ENCODE measurements around the gene PPL. TPM values are rescaled to one million over a fixed set of nuclear protein-coding genes. Genes with fewer than 3 reads are reported as not detected.

The PPL gene
- total and polyA plus RNA-seq, 2 donors (not counting 3 experiments of a cell fraction or from before 2014, with no cell fraction given): 0.07 to 0.20 TPM

DNA sequence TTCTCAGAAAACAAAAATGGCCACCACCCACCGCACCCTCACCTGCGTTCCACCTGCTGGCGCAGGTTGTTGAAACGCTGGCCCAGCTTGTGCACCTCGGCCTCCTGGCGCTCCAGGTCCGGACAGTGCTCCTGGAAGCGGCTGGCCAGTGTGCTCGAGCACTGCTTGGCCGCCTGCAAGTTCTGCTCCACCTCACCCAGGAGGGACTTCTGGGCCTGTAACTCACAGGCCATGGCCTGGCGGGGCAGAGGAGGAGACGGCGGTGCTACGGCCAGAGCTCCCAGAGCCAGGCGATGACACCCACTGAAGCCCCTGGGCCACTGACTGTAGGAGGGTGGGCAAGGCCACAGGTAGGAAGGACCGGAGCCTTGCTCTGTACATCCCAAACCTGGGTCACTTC lies 46.3 kb downstream of the PPL start:
- Histone ChIP-seq H3K27ac (ENCODE audit: insufficient read depth, low read depth, low read length) (no peak overlapping the region), H3K36me3 (ENCODE audit: control insufficient read depth in 2 of 2, extremely low read depth in 1 of 2, insufficient read depth in 2 of 2, low read length in 2 of 2) (peaks cover 0 to 7% of the 10 kb centered on the region in 2 experiments), H3K4me2 (ENCODE audit: insufficient read depth, low read length) (no peak overlapping the region), H3K4me1 (ENCODE audit: control insufficient read depth, extremely low read depth, insufficient read depth, low read length) (no peaks in the 10 kb centered on the region), H3K9me3 (replicated peaks; ENCODE audit: control insufficient read depth, insufficient read depth, low read length) (no peaks in the 10 kb centered on the region), H4K20me1 (replicated peaks; ENCODE audit: control insufficient read depth, extremely low read depth, insufficient read depth, low read length) (no peaks in the 10 kb centered on the region), H3K9ac (replicated peaks; ENCODE audit: extremely low read depth, insufficient read depth, low read length) (no peak overlapping the region), H3K9me1 (replicated peaks; ENCODE audit: control insufficient read depth, extremely low read depth, insufficient read depth, low read length) (no peaks in the 10 kb centered on the region), H3K27me3 (ENCODE audit: control insufficient read depth in 2 of 2, insufficient read depth in 2 of 2, low read length in 2 of 2) (no peaks in the 10 kb centered on the region), H3K4me3 (replicated peaks in 1 of 3; ENCODE audit: insufficient read depth in 1 of 3, low read depth in 1 of 3, low read length in 3 of 3) (no peak overlapping the region), H2AFZ (ENCODE audit: low read depth, low read length) (no peak overlapping the region), H3K79me2 (ENCODE audit: control insufficient read depth, insufficient read depth, low read length) (no peaks in the 10 kb centered on the region)
- FAIRE-seq (no peak), DNase-seq (ENCODE audit: low read depth, low spot score) (no peak)
- dilution Hi-C loops (cut with MboI; ENCODE audit: extremely low pct_ligation_motif_present, low sequenced_read_pairs) (no loop called here), intact Hi-C loops (cut with micrococcal nuclease) (loop anchor here (10.0 kb wide), 1 partner anchor 64 kb away; the partner anchor contains the start of gene SEC14L5)
- TF ChIP-seq POLR2AphosphoS5 (IDR thresholded peaks at IDR 0.05; ENCODE audit: insufficient read depth, low read depth, low read length) (no peak), POLR2A (IDR thresholded peaks at IDR 0.05; ENCODE audit: low read depth, low read length) (no peak), MYC (IDR thresholded peaks at IDR 0.05; ENCODE audit: low read depth, low read length) (no peak), FOS (IDR thresholded peaks at IDR 0.05; ENCODE audit: borderline replicate concordance, insufficient read depth, low read length) (no peak), JUN (IDR thresholded peaks at IDR 0.05; ENCODE audit: borderline replicate concordance, insufficient read depth, insufficient read length, low read depth) (no peak)
- CTCF ChIA-PET: interaction anchor here (2.1 kb wide), 1 partner anchor 66 kb away, joined by 10 read pairs; no protein-coding TSS in a partner anchor
- BruUV-seq (replicated peaks): no TSS peak
- POLR2A ChIA-PET: no interaction called here

- Histone ChIP-seq H3K79me2 (ENCODE audit: control insufficient read depth, insufficient read depth, low read length) (no peaks in the 10 kb centered on the region), H3K4me3 (replicated peaks in 1 of 3; ENCODE audit: insufficient read depth in 1 of 3, low read depth in 1 of 3, low read length in 3 of 3) (no peak overlapping the region), H3K36me3 (ENCODE audit: control insufficient read depth in 2 of 2, extremely low read depth in 1 of 2, insufficient read depth in 2 of 2, low read length in 2 of 2) (peaks cover 0 to 13% of the 10 kb centered on the region in 2 experiments), H4K20me1 (replicated peaks; ENCODE audit: control insufficient read depth, extremely low read depth, insufficient read depth, low read length) (no peaks in the 10 kb centered on the region), H3K9me3 (replicated peaks; ENCODE audit: control insufficient read depth, insufficient read depth, low read length) (no peaks in the 10 kb centered on the region), H3K9me1 (replicated peaks; ENCODE audit: control insufficient read depth, extremely low read depth, insufficient read depth, low read length) (no peaks in the 10 kb centered on the region), H3K27me3 (ENCODE audit: control insufficient read depth in 2 of 2, insufficient read depth in 2 of 2, low read length in 2 of 2) (no peaks in the 10 kb centered on the region), H3K27ac (ENCODE audit: insufficient read depth, low read depth, low read length) (no peak overlapping the region), H3K9ac (replicated peaks; ENCODE audit: extremely low read depth, insufficient read depth, low read length) (no peak overlapping the region), H3K4me2 (ENCODE audit: insufficient read depth, low read length) (no peak overlapping the region), H2AFZ (ENCODE audit: low read depth, low read length) (no peak overlapping the region), H3K4me1 (ENCODE audit: control insufficient read depth, extremely low read depth, insufficient read depth, low read length) (no peaks in the 10 kb centered on the region)
- ChIA-PET POLR2A (no interaction called here), CTCF (interaction anchor here (2.1 kb wide), 1 partner anchor 66 kb away, joined by 10 read pairs; no protein-coding TSS in a partner anchor)
- DNase-seq (ENCODE audit: low read depth, low spot score) (no peak), FAIRE-seq (no peak)
- TF ChIP-seq GATA2 (IDR thresholded peaks at IDR 0.05; ENCODE audit: insufficient read depth, insufficient read length, low read depth, low read length) (no peak), JUN (IDR thresholded peaks at IDR 0.05; ENCODE audit: borderline replicate concordance, insufficient read depth, insufficient read length, low read depth) (no peak), MYC (IDR thresholded peaks at IDR 0.05; ENCODE audit: low read depth, low read length) (no peak), CTCF (IDR thresholded peaks at IDR 0.05; ENCODE audit: extremely low read depth in 1 of 2, insufficient read depth in 1 of 2, low read depth in 1 of 2, low read length in 2 of 2) (no peak), POLR2A (IDR thresholded peaks at IDR 0.05; ENCODE audit: low read depth, low read length) (no peak), MAX (IDR thresholded peaks at IDR 0.05; ENCODE audit: insufficient read depth, insufficient read length) (no peak), EZH2 (IDR thresholded peaks at IDR 0.05; ENCODE audit: borderline replicate concordance, low read depth, low read length, severe bottlenecking) (no peak), POLR2AphosphoS5 (IDR thresholded peaks at IDR 0.05; ENCODE audit: insufficient read depth, low read depth, low read length) (no peak), FOS (IDR thresholded peaks at IDR 0.05; ENCODE audit: borderline replicate concordance, insufficient read depth, low read length) (no peak)
- intact Hi-C loops (cut with micrococcal nuclease): loop anchor here (10.0 kb wide), 1 partner anchor 65 kb away; the partner anchor contains the start of gene SEC14L5
- dilution Hi-C loops (cut with MboI; ENCODE audit: extremely low pct_ligation_motif_present, low sequenced_read_pairs): no loop called here
- no TSS peak for BruUV-seq (replicated peaks)
These were observed 46.9 kb downstream of the PPL start for GRCh38 chr16:4890026-4890425.
